Muscle layer of colon (tissue), 2 donors: ENCODE data around the gene LRMDA.

Experiments used
- H3K27ac ChIP-seq: one replicate; pipeline ENCODE4 v1.7.0; 2013; ENCODE audit warnings: low read depth, mild to moderate bottlenecking, low read length, moderate library complexity
- H3K27me3 ChIP-seq, 2 donors: one replicate each; pipeline ENCODE4 v1.7.0; 2013; ENCODE audit warnings: low read length in 2 of 2, mild to moderate bottlenecking in 2 of 2; ENCODE audit not compliant: insufficient read depth in 2 of 2, control insufficient read depth in 1 of 2
- H3K36me3 ChIP-seq: one replicate; pipeline ENCODE4 v1.7.0; 2013; ENCODE audit warnings: mild to moderate bottlenecking, low read length; ENCODE audit not compliant: insufficient read depth
- H3K4me1 ChIP-seq: one replicate; pipeline ENCODE4 v1.7.0; 2013; ENCODE audit warnings: mild to moderate bottlenecking, low read length; ENCODE audit not compliant: insufficient read depth
- H3K4me3 ChIP-seq, 2 donors: one replicate each; pipeline ENCODE4 v1.7.0; 2013; ENCODE audit warnings: low read length in 2 of 2, low read depth in 1 of 2, mild to moderate bottlenecking in 1 of 2, moderate library complexity in 1 of 2
- H3K9ac ChIP-seq: one replicate; pipeline ENCODE4 v1.7.0; 2013; ENCODE audit warnings: low read length
- H3K9me3 ChIP-seq: one replicate; pipeline ENCODE4 v1.7.0; 2013; ENCODE audit warnings: mild to moderate bottlenecking, low read length
- donor health status: abdominal sarcoma.
- donor health status: Adenocarcinoma of cecum.

LRMDA gene

GRCh38 chr10:75414527-75414926, 16.9 kb upstream of the LRMDA start:
- H3K4me1 ChIP-seq: no peaks in the 10 kb centered on the region
- H3K27ac ChIP-seq: no peak overlapping the region
- no peak overlapping the region for H3K4me3 ChIP-seq
- H3K36me3 ChIP-seq: no peaks in the 10 kb centered on the region
- H3K9ac ChIP-seq: no peak overlapping the region
- no peaks in the 10 kb centered on the region for H3K27me3 ChIP-seq
- H3K9me3 ChIP-seq: no peaks in the 10 kb centered on the region

- Histone ChIP-seq H3K9ac (no peak overlapping the region), H3K27ac (no peak overlapping the region), H3K36me3 (no peaks in the 10 kb centered on the region), H3K27me3 (no peaks in the 10 kb centered on the region), H3K4me3 (no peak overlapping the region), H3K9me3 (no peaks in the 10 kb centered on the region), H3K4me1 (no peaks in the 10 kb centered on the region)
Measured at GRCh38 chr10:75417522-75417927, 13.9 kb upstream of the LRMDA start.

DNA sequence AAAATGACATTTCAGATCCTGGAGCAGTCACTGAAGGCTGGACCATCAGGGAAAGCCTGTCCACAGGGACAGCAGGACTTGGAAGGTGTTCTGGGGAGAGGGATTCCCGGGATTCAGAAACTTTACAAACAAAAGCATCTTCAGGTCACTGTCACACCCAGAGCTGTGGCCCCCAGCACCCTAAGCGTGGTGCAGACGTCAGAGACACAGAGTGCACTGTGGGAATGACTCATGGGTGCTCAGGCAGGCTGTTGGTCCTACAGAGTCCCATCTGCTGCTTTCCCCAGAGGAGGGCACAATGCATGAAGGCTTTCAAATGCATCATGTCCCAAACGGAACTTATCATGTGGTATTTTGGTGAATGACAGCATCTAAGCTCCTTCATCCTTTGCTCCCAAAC, 13.1 kb upstream of the LRMDA start:
- no peaks in the 10 kb centered on the region for H3K27me3 ChIP-seq
- no peak overlapping the region for H3K9ac ChIP-seq
- no peaks in the 10 kb centered on the region for H3K9me3 ChIP-seq
- no peaks in the 10 kb centered on the region for H3K36me3 ChIP-seq
- no peak overlapping the region for H3K4me3 ChIP-seq
- H3K27ac ChIP-seq: no peak overlapping the region
- H3K4me1 ChIP-seq: no peaks in the 10 kb centered on the region

GRCh38 chr10:75418712-75419111, 12.7 kb upstream of the LRMDA start:
- Histone ChIP-seq H3K9me3 (no peaks in the 10 kb centered on the region), H3K4me3 (no peak overlapping the region), H3K36me3 (no peaks in the 10 kb centered on the region), H3K27ac (no peak overlapping the region), H3K9ac (no peak overlapping the region), H3K4me1 (no peaks in the 10 kb centered on the region), H3K27me3 (no peaks in the 10 kb centered on the region)

- peaks cover 3% of the 10 kb centered on the region for H3K4me1 ChIP-seq
Measured at GRCh38 chr10:75422913-75423312, 8.5 kb upstream of the LRMDA start.

DNA sequence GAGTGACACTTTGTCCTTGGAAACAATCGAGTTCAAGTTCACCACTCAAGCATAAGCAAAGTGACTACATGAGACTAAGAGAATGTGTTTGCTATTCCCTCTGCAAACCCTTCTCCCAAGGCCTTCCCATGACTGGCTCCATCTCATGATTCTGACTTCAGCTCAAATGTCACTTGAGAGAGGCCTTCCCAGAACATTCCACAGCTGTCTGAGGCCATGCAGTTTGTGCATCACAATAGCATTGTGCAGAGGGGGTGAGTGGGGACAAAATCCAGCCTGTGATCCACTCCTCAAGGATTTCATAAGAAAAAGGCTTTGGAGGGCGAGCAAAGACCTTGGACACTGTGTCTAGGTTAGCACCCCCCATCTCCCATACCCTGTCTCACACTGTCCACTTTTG, 6.9 kb upstream of the LRMDA start:
- H3K9ac ChIP-seq: no peak overlapping the region

More at GRCh38 chr10:75422913-75423312, 8.5 kb upstream of the LRMDA start:
- no peaks in the 10 kb centered on the region for H3K27me3 ChIP-seq
- H3K27ac ChIP-seq: no peak overlapping the region
- H3K4me3 ChIP-seq: no peak overlapping the region
- H3K9ac ChIP-seq: no peak overlapping the region
- no peaks in the 10 kb centered on the region for H3K36me3 ChIP-seq
- no peaks in the 10 kb centered on the region for H3K9me3 ChIP-seq

DNA sequence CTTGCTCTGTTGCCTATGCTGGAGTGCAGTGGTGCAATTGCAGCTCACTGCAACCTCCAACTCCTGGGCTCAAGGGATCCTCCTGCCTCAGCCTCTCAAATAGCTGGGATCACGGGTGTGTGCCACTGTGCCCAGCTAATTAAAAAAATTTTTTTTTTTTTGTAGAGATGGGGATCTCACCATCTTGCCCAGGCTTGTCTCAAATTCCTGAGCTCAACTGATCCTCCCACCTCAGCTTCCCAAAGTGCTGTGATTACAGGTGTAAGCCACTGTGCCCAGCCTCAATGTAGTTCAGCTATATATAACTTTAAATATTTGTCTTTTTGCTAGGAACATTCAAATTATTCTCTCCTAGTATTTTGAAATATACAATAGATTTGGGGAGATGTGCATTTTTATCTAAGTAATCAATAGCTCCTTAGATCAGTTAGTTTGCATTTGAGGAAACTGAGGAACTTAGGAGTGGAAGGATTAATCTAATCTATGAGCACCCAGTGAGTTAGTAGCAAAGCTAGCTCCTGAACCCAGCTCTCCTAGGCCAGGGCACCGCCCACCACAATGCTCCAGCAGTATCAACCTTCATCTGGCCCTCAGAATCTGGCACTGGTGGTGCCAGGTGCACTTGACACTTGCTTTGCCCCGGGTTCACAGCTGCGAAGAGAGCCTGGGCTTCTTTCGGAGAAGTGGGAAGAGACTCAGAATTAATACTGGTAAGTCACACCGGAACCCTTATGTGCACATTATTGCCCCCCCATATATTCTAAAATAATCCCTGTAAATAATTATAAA, 5.9 kb upstream of the LRMDA start:
- H3K27ac ChIP-seq: no peak overlapping the region
- H3K4me3 ChIP-seq: no peak overlapping the region
- peaks cover 18% of the 10 kb centered on the region for H3K4me1 ChIP-seq
- H3K9me3 ChIP-seq: no peaks in the 10 kb centered on the region
- no peaks in the 10 kb centered on the region for H3K27me3 ChIP-seq
- no peaks in the 10 kb centered on the region for H3K36me3 ChIP-seq
- no peak overlapping the region for H3K9ac ChIP-seq

More for the DNA sequence above, 6.9 kb upstream of the LRMDA start:
- Histone ChIP-seq H3K9me3 (no peaks in the 10 kb centered on the region), H3K27ac (no peak overlapping the region), H3K4me3 (no peak overlapping the region), H3K27me3 (no peaks in the 10 kb centered on the region), H3K36me3 (no peaks in the 10 kb centered on the region), H3K4me1 (peaks cover 13% of the 10 kb centered on the region)

- Histone ChIP-seq H3K4me3 (no peak overlapping the region), H3K9ac (no peak overlapping the region), H3K9me3 (no peaks in the 10 kb centered on the region), H3K36me3 (no peaks in the 10 kb centered on the region), H3K27ac (no peak overlapping the region), H3K27me3 (no peaks in the 10 kb centered on the region), H3K4me1 (peaks cover 19% of the 10 kb centered on the region)
Measured at GRCh38 chr10:75426880-75427279, 4.5 kb upstream of the LRMDA start.

DNA sequence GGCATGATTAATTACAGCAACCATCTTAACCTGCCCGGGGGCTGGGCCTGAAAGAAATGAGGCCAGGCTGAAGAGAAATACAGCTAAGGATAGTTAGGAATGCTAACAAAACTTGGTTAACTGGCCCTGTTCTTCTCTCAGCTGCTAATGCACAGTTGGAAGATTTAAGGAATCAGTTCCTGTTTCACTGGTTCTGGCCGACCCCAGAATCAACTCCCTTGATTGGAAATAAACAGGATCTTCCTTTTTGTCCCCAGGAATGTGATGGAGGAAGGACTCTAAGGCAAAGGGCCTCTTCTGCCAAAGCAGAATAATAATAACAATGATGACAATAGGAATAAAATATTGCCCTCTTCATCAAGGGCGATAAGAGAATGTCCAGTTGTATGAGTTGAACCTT, 3.5 kb upstream of the LRMDA start:
- Histone ChIP-seq H3K9ac (no peak overlapping the region), H3K36me3 (no peaks in the 10 kb centered on the region), H3K27ac (no peak overlapping the region), H3K9me3 (no peaks in the 10 kb centered on the region), H3K27me3 (no peaks in the 10 kb centered on the region), H3K4me3 (no peak overlapping the region), H3K4me1 (peaks cover 30% of the 10 kb centered on the region)

- no peaks in the 10 kb centered on the region for H3K36me3 ChIP-seq
- no peak overlapping the region for H3K4me3 ChIP-seq
- no peak overlapping the region for H3K27ac ChIP-seq
- no peaks in the 10 kb centered on the region for H3K27me3 ChIP-seq
- peaks cover 30% of the 10 kb centered on the region for H3K4me1 ChIP-seq
- H3K9me3 ChIP-seq: no peaks in the 10 kb centered on the region
- no peak overlapping the region for H3K9ac ChIP-seq
Measured at GRCh38 chr10:75428434-75429158, 2.8 kb upstream of the LRMDA start.

- H3K36me3 ChIP-seq: no peaks in the 10 kb centered on the region
- H3K9me3 ChIP-seq: no peaks in the 10 kb centered on the region
- H3K4me3 ChIP-seq: no peak overlapping the region
- H3K9ac ChIP-seq: no peak overlapping the region
- H3K27ac ChIP-seq: no peak overlapping the region
- H3K4me1 ChIP-seq: peaks cover 30% of the 10 kb centered on the region
- no peaks in the 10 kb centered on the region for H3K27me3 ChIP-seq
Measured at GRCh38 chr10:75429159-75429827, 2.1 kb upstream of the LRMDA start.
